HepG2 (cell line): ENCODE data around the gene CSF1R. TPM values are rescaled to one million over a fixed set of nuclear protein-coding genes. Genes with fewer than 3 reads are reported as not detected.

Experiments used
- ATAC-seq: fragments of 200-7000 bp; cut with Tn5 transposase; 3 replicates; pipeline ENCODE4 v1.9.1; 2020; ENCODE audit warnings: mild to moderate bottlenecking, moderate library complexity
- BruUV-seq: library from RNA; stranded (reverse); fragments of 400-500 nt; replicated peaks from 2 replicates; lab custom pipeline; 2021; lab: Mats Ljungman, UMichigan
- CTCF ChIA-PET: fragments of 300-600 bp; formaldehyde crosslinking; extraction: SDS; loops from one replicate; lab custom pipeline; 2021; ENCODE audit warnings: low total read pairs, inconsistent platforms, low intra/inter-chr PET ratio; lab: Yijun Ruan, JAX
- POLR2A ChIA-PET: fragments of 350-600 bp; sonication (Branson Sonifier 250); formaldehyde crosslinking; loops from one replicate; lab custom pipeline; 2020; ENCODE audit warnings: antibody characterized with exemption, inconsistent platforms; lab: Yijun Ruan, JAX
- DNase-seq: peaks from one replicate; pipeline ENCODE4 v3.0.0-alpha.2; 2015; ENCODE audit warnings: low spot score
- FAIRE-seq: peaks from 3 replicates; lab custom pipeline; 2011; peaks lifted over from hg19 to GRCh38; lab: Jason Lieb, UNC
- H2AFZ ChIP-seq: one replicate; pipeline ENCODE4 v1.6.1; 2011; ENCODE audit warnings: low read length, inconsistent platforms
- H3K27ac ChIP-seq: fragments of 300-600 bp; 3 replicates; pipeline ENCODE4 v1.8.0; 2011; ENCODE audit warnings: mixed run types, mild to moderate bottlenecking, mixed read lengths, low read length, inconsistent platforms; ENCODE audit not compliant: insufficient read depth; ENCODE audit errors: extremely low read length
- H3K27me3 ChIP-seq, 2 experiments: fragments of 200-600 bp in 1 of 2; 2 replicates in 1 of 2; 3 replicates in 1 of 2; pipeline versions ENCODE4 v1.6.0 to v1.8.0; 2011; ENCODE audit warnings: low read length in 2 of 2, mild to moderate bottlenecking in 2 of 2, moderate library complexity in 2 of 2, inconsistent platforms in 1 of 2; ENCODE audit not compliant: insufficient read depth in 2 of 2, control insufficient read depth in 1 of 2
- H3K36me3 ChIP-seq, 2 experiments: fragments of 200-600 bp in 1 of 2; replicated peaks in 1 of 2; 2 replicates in 1 of 2; 3 replicates in 1 of 2; pipeline versions ENCODE4 v1.5.1 to v1.8.0; 2011; ENCODE audit warnings: low read length in 2 of 2, inconsistent platforms in 1 of 2; ENCODE audit not compliant: insufficient read depth in 2 of 2, control insufficient read depth in 1 of 2
- H3K4me1 ChIP-seq: 2 replicates; pipeline ENCODE4 v1.5.1; 2012; ENCODE audit warnings: low read length, inconsistent platforms; ENCODE audit not compliant: insufficient read depth
- H3K4me2 ChIP-seq: 2 replicates; pipeline ENCODE4 v1.6.0; 2011; ENCODE audit warnings: low read depth, low read length, inconsistent platforms
- H3K4me3 ChIP-seq, 3 experiments: fragments of 200-600 bp in 1 of 3; sonication (generic), shearing (Covaris generic) in 1 of 3; replicated peaks in 1 of 3; 2 replicates each; pipeline ENCODE4 v1.5.1; 2011 to 2016; ENCODE audit warnings: low read length in 3 of 3, inconsistent platforms in 2 of 3, low read depth in 2 of 3, mild to moderate bottlenecking in 2 of 3, control low read depth in 1 of 3, mixed read lengths in 1 of 3; ENCODE audit not compliant: insufficient read depth in 1 of 3
- H3K79me2 ChIP-seq: one replicate; pipeline ENCODE4 v1.6.1; 2011; ENCODE audit warnings: low read length, inconsistent platforms; ENCODE audit not compliant: insufficient read depth
- H3K9ac ChIP-seq: 2 replicates; pipeline ENCODE4 v1.6.0; 2011; ENCODE audit warnings: mild to moderate bottlenecking, low read depth, low read length, inconsistent platforms; ENCODE audit not compliant: insufficient read depth
- H3K9me3 ChIP-seq: 2 replicates; pipeline ENCODE4 v1.5.1; 2012; ENCODE audit warnings: mild to moderate bottlenecking, low read length
- H4K20me1 ChIP-seq: 2 replicates; pipeline ENCODE4 v1.6.0; 2011; ENCODE audit warnings: inconsistent platforms, mild to moderate bottlenecking, low read length, moderate library complexity; ENCODE audit not compliant: insufficient read depth
- HOXA5 ChIP-seq: sonication (generic); formaldehyde crosslinking; IDR thresholded peaks from 2 replicates; pipeline ENCODE4 v1.4.0; 2020; ENCODE audit warnings: missing genetic modification reagents
- NFRKB ChIP-seq: fragments of 450-650 bp; IDR thresholded peaks from 2 replicates; pipeline ENCODE4 v1.6.1; 2017
- ONECUT2 ChIP-seq: sonication (generic); formaldehyde crosslinking; IDR thresholded peaks from 2 replicates; pipeline ENCODE4 v1.4.0; 2020; ENCODE audit warnings: missing genetic modification reagents
- RAD51 ChIP-seq: fragments of 450-650 bp; IDR thresholded peaks from 2 replicates; pipeline ENCODE4 v1.6.1; 2016; ENCODE audit warnings: borderline replicate concordance
- THYN1 ChIP-seq: sonication (generic); formaldehyde crosslinking; IDR thresholded peaks from 2 replicates; pipeline ENCODE4 v1.8.1; 2023; ENCODE audit warnings: low read depth, mild to moderate bottlenecking, moderate library complexity, missing genetic modification reagents, borderline replicate concordance
- ZNF446 ChIP-seq: sonication (generic); formaldehyde crosslinking; IDR thresholded peaks from 2 replicates; pipeline ENCODE4 v1.5.0; 2020; ENCODE audit warnings: mild to moderate bottlenecking, missing genetic modification reagents
- ZNF562 ChIP-seq: sonication (generic); formaldehyde crosslinking; IDR thresholded peaks from 2 replicates; pipeline ENCODE4 v1.8.0; 2022; ENCODE audit warnings: missing genetic modification reagents, borderline replicate concordance
- ZNF780A ChIP-seq: sonication (generic); formaldehyde crosslinking; IDR thresholded peaks from 2 replicates; pipeline ENCODE4 v1.8.0; 2022; ENCODE audit warnings: mild to moderate bottlenecking, missing genetic modification reagents, moderate library complexity
- ZSCAN21 ChIP-seq: sonication (generic); formaldehyde crosslinking; IDR thresholded peaks from 2 replicates; pipeline ENCODE4 v1.8.0; 2022; ENCODE audit warnings: mild to moderate bottlenecking, missing genetic modification reagents, moderate library complexity, borderline replicate concordance
- ZSCAN25 ChIP-seq: sonication (generic); formaldehyde crosslinking; IDR thresholded peaks from 2 replicates; pipeline ENCODE4 v1.8.0; 2022; ENCODE audit warnings: mild to moderate bottlenecking, missing genetic modification reagents
- ZSCAN31 ChIP-seq: sonication (generic); formaldehyde crosslinking; IDR thresholded peaks from 2 replicates; pipeline ENCODE4 v1.5.0; 2020; ENCODE audit warnings: low read depth, mild to moderate bottlenecking, missing genetic modification reagents
- WGBS: methylation state at CpG from one replicate; pipeline ENCODE4 v1.1.6; 2017; ENCODE audit warnings: low lambda C conversion rate; 5-methylcytosine and 5-hydroxymethylcytosine counted together
- in situ Hi-C: cut with HindIII; loops from 2 replicates; pipeline ENCODE4 v1.10.0; 2017; ENCODE audit warnings: low pct_unique_long_range_greater_than_20kb; ENCODE audit not compliant: extremely low pct_ligation_motif_present
- intact Hi-C: fragments of 100-400 bp; cut with micrococcal nuclease; formaldehyde crosslinking; loops from one replicate; pipeline ENCODE4 v1.10.0; 2022; ENCODE audit not compliant: unreplicated experiment
- polyA plus RNA-seq, 8 experiments: library from polyadenylated mRNA; depleted of rRNA in 3 of 8; stranded (reverse) in 7 of 8; unstranded in 1 of 8; fragments of >200 nt; fragmentation: Illumina TruSeq in 4 of 8; extraction: Trizol in 4 of 8; gene quantifications; 2 replicates each; pipeline versions ENCODE4 v1.2.1 to v1.2.3, GENCODE V29; 2011 to 2016; ENCODE audit warnings: low read depth in 4 of 8, missing spikeins in 1 of 8, mixed read lengths in 1 of 8; ENCODE audit not compliant: insufficient read depth in 1 of 8
- total RNA-seq, 5 experiments: library from RNA; depleted of rRNA; stranded (reverse); fragments of >200 nt; fragmentation: Illumina TruSeq; extraction: Trizol; gene quantifications; 2 replicates each; pipeline ENCODE4 v1.2.3, GENCODE V29; 2016; ENCODE audit warnings: low read depth in 1 of 5
- TF ChIP-seq, protein P1 (sequence below), 2 experiments: sonication (generic) in 1 of 2; formaldehyde crosslinking in 1 of 2; IDR thresholded peaks; 2 replicates each; pipeline versions ENCODE4 v1.4.0 to v1.6.1; 2018 to 2020; ENCODE audit warnings: missing genetic modification reagents in 2 of 2, borderline replicate concordance in 1 of 2, low read depth in 1 of 2, mild to moderate bottlenecking in 1 of 2, missing biosample characterization in 1 of 2
- TF ChIP-seq, protein P2 (sequence below): sonication (generic); formaldehyde crosslinking; IDR thresholded peaks from 2 replicates; pipeline ENCODE4 v1.5.0; 2020; ENCODE audit warnings: missing genetic modification reagents, mild to moderate bottlenecking, borderline replicate concordance
- TF ChIP-seq, protein P3 (sequence below): sonication (generic); formaldehyde crosslinking; IDR thresholded peaks from 2 replicates; pipeline ENCODE4 v1.5.1; 2020; ENCODE audit warnings: missing genetic modification reagents, mild to moderate bottlenecking, borderline replicate concordance
- TF ChIP-seq, protein P4 (sequence below): sonication (generic); formaldehyde crosslinking; IDR thresholded peaks from 2 replicates; pipeline ENCODE4 v1.4.0; 2020; ENCODE audit warnings: missing genetic modification reagents, mild to moderate bottlenecking, borderline replicate concordance

CSF1R gene
- total and polyA plus RNA-seq, 2 of the 13 experiments (the other 11 are each of a cell fraction or from before 2014, with no cell fraction given), result 0.01 TPM; not detected in 1

DNA sequence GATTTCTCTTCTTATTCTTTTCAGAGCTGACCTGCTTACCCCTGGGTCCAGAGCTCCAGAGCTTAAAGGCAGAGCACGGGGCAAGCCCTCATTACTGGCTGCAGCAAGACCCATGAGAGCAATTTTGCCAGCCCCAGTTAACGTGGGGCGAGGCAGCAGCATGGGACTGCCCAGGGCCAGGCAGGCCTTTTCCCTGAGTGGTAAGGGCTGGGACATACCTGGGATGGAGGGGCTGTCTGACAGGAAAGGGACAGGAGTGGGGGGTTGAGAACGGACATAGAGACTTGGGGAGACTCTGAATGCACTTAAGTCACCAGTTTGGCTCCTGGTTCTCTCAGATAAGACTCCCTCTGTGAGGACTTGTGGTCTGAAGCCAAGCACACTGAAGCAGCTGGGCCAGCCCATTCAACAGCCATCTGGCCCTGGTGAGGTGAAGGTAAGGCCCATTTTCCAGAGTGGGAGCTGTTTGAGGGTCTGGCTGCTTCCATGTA, 59.6 kb downstream of the CSF1R start:
- H2AFZ ChIP-seq, result no peak overlapping the region
- WGBS, result 67% methylated on average over 4 of the region's 4 CpGs
- no peaks in the 10 kb centered on the region for H3K79me2 ChIP-seq
- peak overlapping the region; percentile 92 for H3K27ac ChIP-seq
- DNase-seq (no peak), FAIRE-seq (no peak), ATAC-seq (peak; percentile 60)
- peak overlapping the region; percentile 59 for H3K9ac ChIP-seq
- CTCF ChIA-PET, result no interaction called here
- H3K9me3 ChIP-seq, result no peaks in the 10 kb centered on the region
- no TSS peak for BruUV-seq
- peaks cover 54% of the 10 kb centered on the region for H3K4me1 ChIP-seq
- in situ Hi-C loops, result no loop called here
- peak overlapping the region; percentile 60 for H3K4me2 ChIP-seq
- peaks cover 23 to 60% of the 10 kb centered on the region in 2 experiments for H3K36me3 ChIP-seq
- H3K4me3 ChIP-seq, result no peak overlapping the region
- H4K20me1 ChIP-seq, result no peaks in the 10 kb centered on the region
- POLR2A ChIA-PET, result interaction anchor here (0.6 to 2.5 kb wide), 17 partner anchors 9 to 706 kb away, joined by 3 to 35 read pairs (median 4); partner anchors contain the start of genes CD74, CSNK1A1, HMGXB3 and SLC26A2
- intact Hi-C loops, result loop anchor here (1.0 to 10.0 kb wide), 2 partner anchors 25 to 328 kb away; partner anchors contain the start of gene TCOF1
- no peaks in the 10 kb centered on the region for H3K27me3 ChIP-seq
- TF ChIP-seq ZSCAN31 (CRISPR knock-in tag) (0 out of 2 replicates have a peak, but pooled peaks have one; percentile 3), RAD51 (no peak), ZNF780A (CRISPR knock-in tag) (no peak), HOXA5 (CRISPR knock-in tag) (no peak), ZSCAN21 (no peak), NFRKB (no peak), ZSCAN25 (peak; percentile 12; the same call in 1 of the 2 replicates), ZNF562 (CRISPR knock-in tag) (no peak), ONECUT2 (CRISPR knock-in tag) (no peak), THYN1 (CRISPR knock-in tag) (no peak), ZNF446 (0 out of 2 replicates have a peak, but pooled peaks have one; percentile 37)
- TF ChIP-seq, protein P1, sequence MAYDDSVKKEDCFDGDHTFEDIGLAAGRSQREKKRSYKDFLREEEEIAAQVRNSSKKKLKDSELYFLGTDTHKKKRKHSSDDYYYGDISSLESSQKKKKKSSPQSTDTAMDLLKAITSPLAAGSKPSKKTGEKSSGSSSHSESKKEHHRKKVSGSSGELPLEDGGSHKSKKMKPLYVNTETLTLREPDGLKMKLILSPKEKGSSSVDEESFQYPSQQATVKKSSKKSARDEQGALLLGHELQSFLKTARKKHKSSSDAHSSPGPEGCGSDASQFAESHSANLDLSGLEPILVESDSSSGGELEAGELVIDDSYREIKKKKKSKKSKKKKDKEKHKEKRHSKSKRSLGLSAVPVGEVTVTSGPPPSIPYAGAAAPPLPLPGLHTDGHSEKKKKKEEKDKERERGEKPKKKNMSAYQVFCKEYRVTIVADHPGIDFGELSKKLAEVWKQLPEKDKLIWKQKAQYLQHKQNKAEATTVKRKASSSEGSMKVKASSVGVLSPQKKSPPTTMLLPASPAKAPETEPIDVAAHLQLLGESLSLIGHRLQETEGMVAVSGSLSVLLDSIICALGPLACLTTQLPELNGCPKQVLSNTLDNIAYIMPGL (CRISPR knock-in tag; IDR thresholded peaks at IDR 0.05; ENCODE audit: borderline replicate concordance in 1 of 2, low read depth in 1 of 2), result no peak
- TF ChIP-seq, protein P2, sequence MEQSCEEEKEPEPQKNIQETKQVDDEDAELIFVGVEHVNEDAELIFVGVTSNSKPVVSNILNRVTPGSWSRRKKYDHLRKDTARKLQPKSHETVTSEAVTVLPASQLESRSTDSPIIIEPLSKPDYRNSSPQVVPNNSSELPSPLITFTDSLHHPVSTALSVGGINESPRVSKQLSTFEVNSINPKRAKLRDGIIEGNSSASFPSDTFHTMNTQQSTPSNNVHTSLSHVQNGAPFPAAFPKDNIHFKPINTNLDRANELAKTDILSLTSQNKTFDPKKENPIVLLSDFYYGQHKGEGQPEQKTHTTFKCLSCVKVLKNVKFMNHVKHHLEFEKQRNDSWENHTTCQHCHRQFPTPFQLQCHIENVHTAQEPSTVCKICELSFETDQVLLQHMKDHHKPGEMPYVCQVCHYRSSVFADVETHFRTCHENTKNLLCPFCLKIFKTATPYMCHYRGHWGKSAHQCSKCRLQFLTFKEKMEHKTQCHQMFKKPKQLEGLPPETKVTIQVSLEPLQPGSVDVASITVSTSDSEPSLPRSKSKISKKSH (CRISPR knock-in tag), result 0 out of 2 replicates have a peak, but pooled peaks have one; percentile 41
- TF ChIP-seq, protein P3, sequence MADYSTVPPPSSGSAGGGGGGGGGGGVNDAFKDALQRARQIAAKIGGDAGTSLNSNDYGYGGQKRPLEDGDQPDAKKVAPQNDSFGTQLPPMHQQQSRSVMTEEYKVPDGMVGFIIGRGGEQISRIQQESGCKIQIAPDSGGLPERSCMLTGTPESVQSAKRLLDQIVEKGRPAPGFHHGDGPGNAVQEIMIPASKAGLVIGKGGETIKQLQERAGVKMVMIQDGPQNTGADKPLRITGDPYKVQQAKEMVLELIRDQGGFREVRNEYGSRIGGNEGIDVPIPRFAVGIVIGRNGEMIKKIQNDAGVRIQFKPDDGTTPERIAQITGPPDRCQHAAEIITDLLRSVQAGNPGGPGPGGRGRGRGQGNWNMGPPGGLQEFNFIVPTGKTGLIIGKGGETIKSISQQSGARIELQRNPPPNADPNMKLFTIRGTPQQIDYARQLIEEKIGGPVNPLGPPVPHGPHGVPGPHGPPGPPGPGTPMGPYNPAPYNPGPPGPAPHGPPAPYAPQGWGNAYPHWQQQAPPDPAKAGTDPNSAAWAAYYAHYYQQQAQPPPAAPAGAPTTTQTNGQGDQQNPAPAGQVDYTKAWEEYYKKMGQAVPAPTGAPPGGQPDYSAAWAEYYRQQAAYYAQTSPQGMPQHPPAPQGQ, result 0 out of 2 replicates have a peak, but pooled peaks have one; percentile 28
- TF ChIP-seq, protein P4, sequence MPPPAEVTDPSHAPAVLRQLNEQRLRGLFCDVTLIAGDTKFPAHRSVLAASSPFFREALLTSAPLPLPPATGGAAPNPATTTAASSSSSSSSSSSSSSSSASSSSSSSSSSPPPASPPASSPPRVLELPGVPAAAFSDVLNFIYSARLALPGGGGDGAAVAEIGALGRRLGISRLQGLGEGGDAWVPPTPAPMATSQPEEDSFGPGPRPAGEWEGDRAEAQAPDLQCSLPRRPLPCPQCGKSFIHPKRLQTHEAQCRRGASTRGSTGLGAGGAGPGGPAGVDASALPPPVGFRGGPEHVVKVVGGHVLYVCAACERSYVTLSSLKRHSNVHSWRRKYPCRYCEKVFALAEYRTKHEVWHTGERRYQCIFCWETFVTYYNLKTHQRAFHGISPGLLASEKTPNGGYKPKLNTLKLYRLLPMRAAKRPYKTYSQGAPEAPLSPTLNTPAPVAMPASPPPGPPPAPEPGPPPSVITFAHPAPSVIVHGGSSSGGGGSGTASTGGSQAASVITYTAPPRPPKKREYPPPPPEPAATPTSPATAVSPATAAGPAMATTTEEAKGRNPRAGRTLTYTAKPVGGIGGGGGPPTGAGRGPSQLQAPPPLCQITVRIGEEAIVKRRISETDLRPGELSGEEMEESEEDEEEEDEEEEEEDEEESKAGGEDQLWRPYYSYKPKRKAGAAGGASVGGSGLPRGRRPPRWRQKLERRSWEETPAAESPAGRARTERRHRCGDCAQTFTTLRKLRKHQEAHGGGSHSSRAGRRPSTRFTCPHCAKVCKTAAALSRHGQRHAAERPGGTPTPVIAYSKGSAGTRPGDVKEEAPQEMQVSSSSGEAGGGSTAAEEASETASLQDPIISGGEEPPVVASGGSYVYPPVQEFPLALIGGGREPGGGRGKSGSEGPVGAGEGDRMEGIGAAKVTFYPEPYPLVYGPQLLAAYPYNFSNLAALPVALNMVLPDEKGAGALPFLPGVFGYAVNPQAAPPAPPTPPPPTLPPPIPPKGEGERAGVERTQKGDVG, result 0 out of 2 replicates have a peak, but pooled peaks have one; percentile 49
